Measurements from ENCODE around the gene PRDM8.
A peak's percentile ranks its signal among the peaks of the same experiment; 100 is the strongest.
"Not testable (repeated sequence)": the region's sequence is repeated elsewhere in the genome, so short reads cannot be mapped to it uniquely, and the experiment has no call there.

PRDM8 gene

DNA sequence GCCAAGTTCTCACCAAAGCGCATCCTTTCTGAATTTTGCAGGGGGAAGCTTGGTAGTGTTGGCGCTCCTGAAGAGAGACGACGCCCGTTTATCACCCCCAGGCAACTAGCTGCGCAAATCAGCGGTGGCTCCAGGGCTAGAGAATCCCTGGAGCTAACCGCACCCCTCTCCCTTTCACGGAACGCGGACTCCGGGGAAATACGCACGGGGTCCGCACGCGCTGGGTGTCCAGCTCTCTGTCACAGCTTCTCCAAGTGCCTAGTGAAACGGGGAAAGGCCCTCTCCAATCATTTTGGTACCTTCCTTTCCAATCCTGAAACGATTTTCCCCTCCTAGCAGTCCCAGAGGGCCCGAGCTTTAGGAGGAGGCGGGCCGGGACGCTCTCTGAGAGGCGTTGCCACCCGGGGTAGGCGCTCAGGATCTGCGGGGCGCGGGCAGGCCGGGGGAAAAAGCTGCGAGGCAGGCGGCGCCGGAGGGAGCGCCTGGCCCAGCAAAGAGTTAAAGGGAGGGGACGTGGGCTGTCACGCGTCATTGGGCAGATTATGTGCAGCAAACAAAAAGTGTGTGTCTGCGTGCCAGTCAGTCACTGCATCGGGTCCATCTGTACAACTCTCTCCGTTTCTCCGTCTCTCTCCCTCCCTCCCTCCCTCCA, at the start of gene PRDM8:
Gene PRDM8, plus strand, starts transcription at position 582 of the 652 bp plus-strand sequence. CDS start 2,578 bp downstream, outside the sequence.
- DNase-seq, result peak; percentile 47

DNA sequence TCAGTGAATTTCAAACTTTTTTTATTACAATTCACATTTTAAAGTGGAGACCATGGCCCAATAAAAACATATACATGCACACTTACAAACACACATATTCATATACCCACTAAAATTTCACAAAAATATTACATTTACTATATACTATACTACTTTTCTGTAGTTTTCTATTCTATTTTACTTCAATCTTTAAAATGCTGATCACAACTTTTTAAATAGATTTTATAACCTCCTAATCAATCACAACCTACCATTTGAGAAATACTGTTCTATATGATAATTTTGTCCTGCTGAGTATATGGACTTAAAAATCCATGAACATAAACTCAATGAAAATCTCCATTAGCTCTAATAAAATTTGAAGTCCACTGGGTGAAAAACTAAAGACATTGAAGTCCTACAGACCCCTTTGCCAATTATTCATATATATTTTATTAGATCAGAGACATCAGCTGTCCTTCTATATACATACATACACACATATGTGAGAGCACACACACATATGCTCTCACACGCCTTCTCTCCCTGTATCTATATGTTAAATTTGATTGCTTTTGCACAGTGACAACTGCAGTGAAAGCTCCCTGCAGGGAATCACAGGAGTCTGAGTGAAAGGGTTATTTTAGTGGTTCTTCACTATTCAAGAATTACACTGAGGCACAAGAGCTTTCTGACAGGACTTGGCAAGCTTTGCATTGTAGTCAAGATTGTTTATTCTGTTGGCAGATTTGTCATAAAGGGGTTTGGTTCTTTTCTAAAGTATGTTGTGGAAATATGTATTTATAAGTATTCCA, 46.7 kb upstream of the PRDM8 start:
- DNase-seq, result no peak

DNA sequence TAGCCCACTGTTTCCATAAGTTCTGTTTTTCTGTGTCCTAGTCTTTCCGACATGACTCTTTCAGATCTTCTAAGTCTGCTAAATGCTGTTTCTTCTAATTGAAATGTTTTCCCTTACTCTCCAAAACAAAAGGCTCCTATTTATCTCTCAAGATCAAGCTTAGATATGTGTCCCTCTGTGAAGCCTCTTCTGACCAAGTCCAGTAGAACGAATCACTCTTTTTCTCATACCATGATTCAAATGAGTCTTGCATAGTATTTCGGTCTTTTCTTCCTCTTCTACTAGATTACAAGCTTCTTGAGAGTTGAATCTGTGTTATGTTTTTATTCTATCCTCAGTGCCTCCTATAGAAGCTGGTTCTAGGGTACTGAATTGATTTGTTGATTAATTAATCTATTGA, 45.3 kb upstream of the PRDM8 start:
- no peak for DNase-seq

DNA sequence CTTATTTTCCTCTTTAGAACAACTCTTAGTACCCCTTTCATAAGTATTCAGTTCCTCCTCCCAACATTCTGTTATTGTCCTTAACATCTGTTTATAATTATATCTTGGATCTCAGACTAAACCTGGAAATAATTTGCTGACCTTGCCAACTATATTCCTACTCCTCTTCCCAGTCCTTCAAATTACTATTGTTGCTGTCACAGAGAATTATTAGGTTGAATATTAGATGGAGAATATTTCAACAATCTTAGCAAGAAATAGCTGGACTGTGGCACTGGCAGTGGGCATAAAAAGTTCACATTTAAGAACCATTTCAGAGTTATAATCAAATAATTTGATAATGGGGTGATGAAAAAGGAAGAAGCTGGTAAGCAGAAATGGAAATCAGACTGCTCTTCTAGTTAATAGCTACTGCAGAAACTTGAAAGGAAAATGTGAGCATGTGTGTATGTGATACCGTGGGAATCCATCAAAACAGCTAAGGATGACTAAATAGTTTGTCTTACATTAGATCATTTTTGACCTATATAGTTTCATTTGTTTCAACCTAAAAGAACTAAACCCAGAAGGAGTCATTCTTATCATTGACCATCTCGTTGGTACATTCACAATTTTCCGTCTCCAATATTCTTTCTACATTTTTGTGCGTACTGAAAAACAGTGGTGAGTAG, 43.3 kb upstream of the PRDM8 start:
- no peak for DNase-seq

DNA sequence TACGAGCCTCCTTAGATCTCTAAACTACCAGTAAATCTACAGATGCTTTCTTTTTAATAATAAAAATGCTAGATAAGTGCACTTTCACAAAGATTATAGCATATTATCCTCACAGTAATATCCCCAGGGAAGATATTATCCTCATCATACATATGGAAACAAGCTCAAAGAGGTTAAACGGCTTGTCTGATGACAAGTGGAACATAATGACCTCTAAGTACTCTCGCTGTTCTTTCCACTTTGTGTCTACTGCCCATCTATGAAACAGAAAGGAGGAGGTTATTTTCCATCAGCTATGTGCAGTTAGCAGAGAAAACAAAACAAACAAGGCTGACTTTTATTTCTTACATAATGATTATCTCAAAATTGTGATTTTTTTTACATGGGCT, 42.8 kb upstream of the PRDM8 start:
- DNase-seq, result no peak

DNA sequence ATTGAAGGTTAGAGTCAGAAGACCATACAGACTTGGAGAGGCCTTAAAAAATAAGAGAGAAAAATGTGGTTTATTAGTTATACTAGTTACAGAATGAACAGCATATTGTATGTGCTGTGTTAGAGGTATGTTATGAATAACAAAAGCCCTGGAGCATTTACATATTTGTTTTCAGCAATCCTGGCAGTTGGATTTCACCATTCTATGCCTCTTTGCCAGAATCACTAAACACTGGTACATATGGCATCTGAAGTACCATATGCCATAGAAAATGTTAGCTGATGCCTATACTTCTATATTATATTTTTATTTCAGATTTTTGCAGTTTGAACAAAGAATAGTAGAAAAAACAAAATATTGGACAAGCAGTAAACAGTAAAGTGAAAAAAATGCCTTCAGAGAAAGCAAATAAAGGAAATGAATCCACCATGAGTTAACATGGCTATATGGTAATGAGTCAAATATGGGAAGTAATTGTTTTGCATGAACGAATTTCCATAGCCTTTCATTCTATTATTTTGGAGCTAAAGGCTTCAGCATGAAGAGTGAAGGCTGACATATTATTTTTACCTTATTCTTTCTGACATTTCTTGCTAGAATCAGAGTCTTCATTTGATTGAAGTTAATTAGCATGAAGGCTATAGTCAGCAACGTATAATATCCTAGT, 41.9 kb upstream of the PRDM8 start:
- DNase-seq, result no peak

DNA sequence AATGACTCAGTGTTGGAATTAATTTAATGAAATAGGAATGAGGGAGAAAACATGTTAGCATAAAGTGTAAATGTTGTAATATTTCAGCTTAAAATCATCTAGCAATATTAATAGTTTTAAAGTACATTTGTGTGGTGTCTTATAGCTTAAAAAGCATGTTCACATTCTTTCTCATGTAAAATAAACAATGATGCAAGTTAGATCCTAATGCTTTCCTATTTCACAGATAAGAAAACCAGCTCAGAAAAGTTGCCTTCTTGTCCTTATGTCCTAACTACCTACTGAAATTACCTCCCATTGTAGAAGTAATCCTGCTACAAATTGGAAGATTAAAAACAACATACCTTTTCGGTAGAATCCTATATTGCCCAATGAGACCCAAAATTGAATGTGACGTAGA, 40.9 kb upstream of the PRDM8 start:
- DNase-seq, result no peak

DNA sequence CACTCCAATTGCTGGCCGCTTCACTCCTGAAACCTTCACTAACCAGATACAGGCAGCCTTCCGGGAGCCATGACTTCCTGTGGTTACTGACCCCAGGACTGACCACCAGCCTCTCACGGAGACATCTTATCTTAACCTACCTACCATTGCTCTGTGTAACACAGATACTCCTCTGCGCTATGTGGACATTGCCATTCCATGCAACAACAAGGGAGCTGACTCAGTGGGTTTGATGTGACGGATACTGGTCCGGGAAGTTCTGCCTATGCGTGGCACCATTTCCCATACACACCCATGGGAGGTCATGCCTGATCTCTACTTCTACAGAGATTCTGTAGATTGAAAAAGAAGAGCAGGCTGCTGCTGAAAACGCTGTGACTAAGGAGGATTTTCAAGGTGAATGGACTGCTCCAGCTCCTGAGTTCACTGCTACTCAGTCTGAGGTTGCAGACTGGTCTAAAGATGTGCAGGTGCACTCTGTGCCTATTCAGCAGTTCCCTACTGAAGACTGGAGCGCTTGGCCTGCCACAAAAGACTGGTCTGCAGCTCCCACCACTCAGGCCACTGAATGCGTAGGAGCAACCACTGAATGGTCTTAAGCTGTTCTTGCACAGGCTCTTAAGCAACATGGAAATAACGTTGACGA, 35.8 kb upstream of the PRDM8 start:
- no peak for DNase-seq

DNA sequence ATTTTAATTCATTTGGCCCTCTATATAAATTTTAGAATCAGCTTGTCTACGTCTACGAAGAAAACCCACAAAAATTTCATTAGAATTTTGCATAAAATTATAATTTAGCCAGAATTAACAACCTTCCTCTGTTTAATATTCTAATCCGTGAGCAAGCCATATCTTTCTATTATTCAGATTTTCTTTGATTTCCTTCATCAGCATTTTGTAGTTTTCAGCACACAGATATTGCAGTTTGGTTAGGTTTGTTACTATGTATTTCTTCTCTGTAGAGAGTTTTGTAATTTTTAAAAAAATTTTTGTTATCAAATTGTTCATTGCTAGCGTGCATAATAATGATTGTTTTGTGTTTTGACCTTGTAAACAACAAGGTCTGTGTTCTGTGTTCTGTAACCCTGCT, 34.9 kb upstream of the PRDM8 start:
- DNase-seq, result no peak

DNA sequence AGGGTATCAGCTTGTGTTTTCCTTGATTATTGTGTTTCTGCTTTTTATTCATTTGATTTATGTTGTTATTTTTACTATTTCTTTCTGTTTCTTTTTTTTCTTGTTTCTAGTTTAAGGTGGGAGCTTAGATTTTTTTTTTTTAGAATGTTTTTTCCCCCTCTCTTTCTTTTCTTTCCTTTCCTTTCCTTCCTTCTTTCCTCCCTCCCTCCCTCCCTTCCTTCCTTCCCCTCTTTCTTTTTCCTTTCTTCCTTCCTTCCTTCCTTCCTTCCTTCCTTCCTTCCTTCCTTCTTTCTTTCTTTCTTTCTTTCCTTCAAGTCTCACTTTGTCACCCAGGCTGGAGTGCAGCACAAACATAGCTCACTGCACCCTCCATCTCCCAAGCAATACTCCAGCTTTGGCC, 31.4 kb upstream of the PRDM8 start:
- no peak for DNase-seq

DNA sequence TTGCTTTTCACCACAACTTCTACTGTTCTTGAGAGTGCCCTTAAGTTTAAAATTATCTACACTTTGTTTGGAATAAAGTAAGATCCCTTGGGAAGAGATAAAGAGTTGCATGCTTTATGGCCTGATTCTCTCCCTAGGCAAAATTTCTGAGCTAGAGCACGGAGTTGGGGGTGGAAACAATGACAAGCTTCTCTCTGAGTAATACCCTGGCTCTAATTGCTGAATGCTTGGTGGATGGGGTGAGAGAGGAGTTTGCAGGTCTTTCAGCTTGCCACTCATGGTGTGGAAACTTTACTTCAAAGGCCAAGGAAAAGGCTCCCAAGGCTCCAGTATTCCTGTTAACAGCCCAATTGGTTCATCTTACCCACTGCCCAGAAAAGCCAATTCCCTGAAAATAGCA, 26.1 kb upstream of the PRDM8 start:
- no peak for DNase-seq

DNA sequence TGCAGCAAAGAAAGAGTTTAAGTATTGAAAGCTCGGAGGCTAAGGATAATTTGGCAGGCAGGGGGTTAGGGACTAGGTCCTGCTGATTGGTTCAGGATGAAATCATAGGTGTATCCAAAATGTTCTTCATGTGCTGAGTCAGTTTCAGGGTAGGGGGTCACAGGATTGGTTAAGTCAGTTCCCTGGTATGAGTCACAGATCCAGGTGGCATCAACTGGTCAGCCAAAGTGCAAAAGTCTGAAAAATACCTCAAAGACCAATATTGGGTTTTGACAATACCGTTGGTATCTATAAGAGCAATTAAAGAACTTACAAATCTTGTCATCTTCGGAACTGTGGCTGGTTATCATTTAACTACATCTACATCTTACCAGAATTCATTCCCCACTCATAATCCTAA, 25.6 kb upstream of the PRDM8 start:
- DNase-seq, result no peak

DNA sequence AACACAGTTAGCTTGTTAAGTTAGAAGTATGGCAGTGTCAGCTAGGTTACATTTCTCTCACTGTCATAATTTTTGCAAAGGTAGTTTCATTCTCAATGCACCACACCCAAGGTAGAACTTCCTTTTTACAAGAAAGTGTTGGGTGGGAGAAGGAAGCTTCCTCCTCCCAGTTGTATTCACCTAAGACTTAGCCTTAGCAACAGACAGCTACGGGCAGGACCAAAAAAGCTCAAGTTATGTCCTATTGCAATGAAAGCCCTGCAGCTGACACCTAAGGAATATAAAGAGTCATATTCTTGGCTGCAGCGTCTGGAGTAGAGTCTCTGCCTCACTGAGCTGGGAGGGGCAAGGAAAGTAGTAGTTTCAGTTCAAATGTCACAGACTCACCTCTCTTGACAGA, 25.1 kb upstream of the PRDM8 start:
- no peak for DNase-seq

DNA sequence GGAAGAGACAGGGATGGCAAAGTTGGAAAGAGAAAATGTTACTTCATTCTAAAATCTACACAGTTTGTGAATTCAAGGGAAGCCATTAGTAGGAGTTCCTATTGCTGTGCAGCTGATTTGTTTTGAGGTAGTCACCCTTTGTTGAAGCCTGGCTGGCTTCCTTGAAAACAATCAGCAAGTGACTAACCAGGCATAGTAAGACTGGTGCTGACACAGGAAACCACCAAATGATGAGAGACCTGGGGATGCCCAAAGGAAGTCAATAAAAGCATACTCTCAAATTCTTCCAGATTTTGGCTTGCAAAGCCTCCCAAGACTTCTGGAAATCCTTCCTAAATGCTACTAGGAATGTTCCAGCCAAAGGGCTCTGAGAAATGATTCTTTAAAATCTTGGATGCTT, 23.9 kb upstream of the PRDM8 start:
- DNase-seq, result peak; percentile 42

DNA sequence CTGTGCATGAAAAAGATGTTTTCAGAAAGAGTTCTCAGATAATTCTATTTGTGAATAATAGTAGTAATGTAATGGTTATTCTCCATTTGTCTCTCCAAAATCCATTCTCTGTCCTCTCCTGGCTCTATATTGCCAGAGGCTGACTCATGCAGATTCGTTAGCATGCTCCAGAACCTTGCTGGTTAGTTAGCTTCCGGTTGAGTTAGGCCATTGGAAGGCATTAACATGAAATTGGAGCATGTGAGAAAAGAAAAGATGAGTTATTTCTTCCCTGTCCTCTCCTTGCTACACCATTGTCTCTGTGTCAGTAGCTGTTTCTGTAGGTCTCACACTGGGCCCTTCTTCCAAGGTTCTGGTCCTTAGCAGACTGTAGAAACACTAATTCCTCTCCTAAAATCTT, 23.5 kb upstream of the PRDM8 start:
- no peak for DNase-seq

DNA sequence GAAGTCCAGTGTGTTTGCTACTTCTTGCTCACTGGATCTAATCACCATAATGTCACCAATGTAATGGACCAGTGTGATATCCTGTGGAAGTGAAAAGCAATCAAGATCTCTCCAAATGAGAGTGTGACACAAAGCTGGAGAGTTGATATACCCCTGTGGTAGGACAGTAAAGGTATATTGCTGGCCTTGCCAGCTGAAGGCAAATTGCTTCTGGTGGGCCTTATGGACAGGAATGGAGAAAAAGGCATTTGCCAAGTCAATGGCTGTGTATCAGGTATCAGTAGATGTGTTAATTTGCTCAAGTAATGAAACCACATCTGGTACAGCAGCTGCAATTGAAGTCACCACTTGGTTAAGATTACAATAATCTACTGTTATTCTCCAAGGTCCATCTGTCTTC, 19.5 kb upstream of the PRDM8 start:
- DNase-seq, result not testable (repeated sequence)

DNA sequence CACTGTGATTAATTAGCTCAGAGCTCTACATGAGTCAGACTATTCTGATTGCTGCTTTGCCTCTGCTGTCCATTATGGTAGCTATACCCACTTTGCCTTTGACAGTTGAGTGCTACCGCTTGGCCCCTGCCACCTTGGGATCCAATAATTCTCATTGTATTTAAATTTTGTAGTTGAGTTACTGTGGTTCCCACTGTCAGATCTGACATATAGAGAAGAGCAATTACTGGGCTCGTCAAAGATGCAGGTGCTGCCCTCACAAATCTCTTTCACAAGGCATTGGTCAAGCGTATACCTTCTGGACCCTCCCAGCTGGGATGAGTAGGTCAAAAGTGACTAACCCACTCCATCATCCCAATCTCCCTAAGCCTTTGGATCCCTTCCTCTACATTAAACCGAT, 18.3 kb upstream of the PRDM8 start:
- DNase-seq, result no peak

DNA sequence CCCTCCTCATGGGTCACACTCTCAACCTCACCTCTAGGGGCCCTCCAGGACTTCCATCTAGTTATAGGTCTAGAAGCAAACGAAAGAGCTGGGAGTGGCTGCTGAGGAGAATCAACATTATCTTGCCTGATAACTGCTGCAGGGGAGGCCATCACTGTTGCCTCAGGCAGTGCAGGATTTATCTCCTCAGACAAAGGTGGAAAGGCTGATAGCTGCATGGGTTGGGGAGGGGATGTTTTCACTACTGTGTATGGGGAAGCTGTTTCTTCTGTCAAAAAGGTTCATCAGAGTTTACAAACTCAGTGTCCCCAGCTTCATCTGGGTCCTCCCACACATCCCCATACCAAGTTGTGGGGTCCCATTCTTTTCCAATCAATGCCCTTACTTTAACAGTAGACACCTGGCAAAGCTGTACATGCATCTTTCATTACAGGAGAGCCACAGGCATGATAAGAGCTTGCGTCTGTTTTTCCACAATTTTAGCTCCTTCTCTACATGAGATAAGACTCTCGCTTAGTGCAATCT, 17.6 kb upstream of the PRDM8 start:
- DNase-seq, result no peak

DNA sequence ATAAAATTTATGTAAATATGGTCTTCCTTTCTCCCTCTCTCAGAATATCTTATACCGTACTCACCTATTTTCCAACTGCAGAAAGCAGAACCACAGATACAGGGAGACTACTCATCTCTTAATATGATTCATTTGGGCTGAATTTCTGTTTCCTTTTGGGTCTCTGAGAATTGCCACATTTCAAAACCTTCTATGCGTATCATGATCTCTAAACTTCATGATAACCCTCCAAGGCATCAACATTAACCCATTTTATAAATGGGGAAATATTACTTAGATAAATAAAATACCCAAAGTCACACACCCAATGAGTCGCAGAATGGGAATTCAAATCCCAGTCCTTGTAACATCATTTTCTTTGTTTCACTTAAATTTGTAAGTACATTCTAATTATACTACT, 16.6 kb upstream of the PRDM8 start:
- DNase-seq, result no peak

DNA sequence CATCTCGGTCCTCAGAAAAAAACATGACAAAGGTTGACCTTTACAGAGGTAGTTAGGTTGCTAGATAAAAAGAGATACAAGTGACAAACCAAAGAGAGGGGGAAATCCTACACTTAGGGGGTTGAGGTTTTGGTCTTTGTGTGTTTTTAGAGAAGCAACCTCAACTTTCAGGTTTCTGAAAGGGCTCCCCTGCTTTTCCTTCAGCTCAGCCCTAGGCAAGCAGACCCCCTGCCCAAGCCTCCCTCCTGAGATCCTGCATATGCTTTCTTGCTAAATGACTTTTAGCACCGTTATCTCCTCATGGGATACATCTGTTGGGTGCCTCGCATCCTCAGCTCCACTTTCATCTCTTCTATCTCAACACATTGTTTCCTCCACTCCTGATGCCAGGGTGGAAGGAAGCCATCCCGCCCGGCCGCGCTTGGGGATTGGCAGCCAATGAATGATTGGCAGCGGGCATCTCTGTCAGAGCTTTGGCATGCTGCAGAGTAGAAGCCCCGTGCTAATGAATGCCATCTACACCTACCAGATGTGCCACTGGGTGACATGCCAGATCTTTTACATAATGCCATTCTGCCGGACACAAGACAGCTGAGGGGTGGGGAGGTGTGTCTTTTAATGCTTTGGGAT, 15.0 kb upstream of the PRDM8 start:
- no peak for DNase-seq

DNA sequence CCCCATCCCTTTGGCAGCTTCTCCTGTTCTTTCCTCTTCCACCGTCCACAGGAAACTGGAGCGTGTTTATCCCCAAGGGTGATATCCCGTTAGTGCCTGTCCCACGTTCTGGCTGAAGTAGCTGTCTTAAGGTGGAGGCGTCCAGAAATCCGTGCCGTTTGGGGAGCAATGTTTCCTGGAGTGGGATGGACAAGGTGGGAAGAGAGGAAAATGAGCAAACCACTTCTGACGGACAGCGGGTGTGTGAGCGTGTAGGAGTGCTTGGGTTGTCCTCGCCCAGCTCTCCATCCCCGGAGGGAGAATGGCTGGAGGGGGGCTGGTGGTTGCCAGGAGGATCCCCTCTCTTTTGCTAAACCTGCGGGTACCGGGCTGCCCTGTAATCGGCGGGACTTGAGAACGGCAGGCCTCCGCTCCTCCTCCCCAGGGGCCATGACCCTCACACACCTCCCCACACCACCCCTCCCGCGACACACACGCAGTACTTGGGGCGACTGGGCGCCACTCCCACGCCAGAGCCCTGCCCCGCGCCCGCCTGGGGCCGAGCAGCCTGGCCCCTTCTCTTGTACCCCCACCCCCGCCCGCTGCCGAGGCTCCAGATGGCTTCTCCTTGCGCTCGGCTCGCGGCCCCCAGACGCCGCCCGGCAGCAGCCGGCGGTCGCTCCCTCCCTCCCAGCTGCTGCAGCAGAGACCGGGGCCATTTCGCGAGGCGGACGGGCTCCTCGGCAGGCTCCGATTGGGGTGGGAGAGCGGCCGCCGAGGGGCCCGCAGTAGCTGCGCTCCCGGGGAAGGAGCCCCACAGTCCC, 13.9 kb upstream of the PRDM8 start:
- DNase-seq, result peak; percentile 48

Data from activated CD8-positive, alpha-beta memory T cell treated with anti-CD3 and anti-CD28 coated beads, Interleukin-2, amount 50 U/mL, for 4 hours (primary cell).